Nephron progenitor cell (in vitro differentiated cells): ENCODE data around the gene GPR137B.

Source experiments
- DNase-seq: peaks from one replicate; pipeline ENCODE4 v3.0.0; 2021
- H3K27ac Mint-ChIP-seq: 2 replicates; pipeline ENCODE4 v1.8.0; 2021; ENCODE audit warnings: mild to moderate bottlenecking, moderate library complexity, mixed read lengths
- H3K27me3 Mint-ChIP-seq: 2 replicates; pipeline ENCODE4 v1.8.0; 2021; ENCODE audit warnings: mild to moderate bottlenecking, low read depth, mixed read lengths; ENCODE audit not compliant: poor library complexity
- H3K36me3 Mint-ChIP-seq: 2 replicates; pipeline ENCODE4 v1.8.0; 2021; ENCODE audit warnings: low read depth, mixed read lengths
- H3K4me1 Mint-ChIP-seq: 2 replicates; pipeline ENCODE4 v1.8.0; 2021; ENCODE audit warnings: mixed read lengths
- H3K4me3 Mint-ChIP-seq: 2 replicates; pipeline ENCODE4 v1.8.0; 2021; ENCODE audit warnings: mild to moderate bottlenecking, moderate library complexity, mixed read lengths
- H3K9me3 Mint-ChIP-seq: 2 replicates; pipeline ENCODE4 v1.8.0; 2021; ENCODE audit warnings: mild to moderate bottlenecking, moderate library complexity, mixed read lengths
- CTCF ChIP-seq: fragments of 200-600 bp; sonication (generic); IDR thresholded peaks from 2 replicates; pipeline ENCODE4 v1.5.0; 2021; ENCODE audit warnings: antibody characterized with exemption

The GPR137B gene

GRCh38 chr1:236129306-236129705 lies 13.0 kb upstream of the GPR137B start:
- H3K9me3 Mint-ChIP-seq: peaks cover 3% of the 10 kb centered on the region
- no peaks in the 10 kb centered on the region for H3K36me3 Mint-ChIP-seq
- H3K27me3 Mint-ChIP-seq: peaks cover 24% of the 10 kb centered on the region
- no peak for TF ChIP-seq CTCF
- H3K27ac Mint-ChIP-seq: no peak overlapping the region
- no peak for DNase-seq
- peaks cover 42% of the 10 kb centered on the region for H3K4me1 Mint-ChIP-seq
- H3K4me3 Mint-ChIP-seq: no peak overlapping the region

- no peak for DNase-seq
- Mint-ChIP-seq H3K36me3 (no peaks in the 10 kb centered on the region), H3K27ac (no peak overlapping the region), H3K4me3 (no peak overlapping the region), H3K9me3 (peaks cover 6% of the 10 kb centered on the region), H3K4me1 (peaks cover 35% of the 10 kb centered on the region), H3K27me3 (peaks cover 35% of the 10 kb centered on the region)
- no peak for TF ChIP-seq CTCF
Measured at GRCh38 chr1:236130372-236130771, 12.0 kb upstream of the GPR137B start.

GRCh38 chr1:236131916-236132315 lies 10.4 kb upstream of the GPR137B start:
- Mint-ChIP-seq H3K4me3 (no peak overlapping the region), H3K4me1 (peaks cover 23% of the 10 kb centered on the region), H3K27ac (no peak overlapping the region), H3K36me3 (no peaks in the 10 kb centered on the region), H3K9me3 (peaks cover 6% of the 10 kb centered on the region), H3K27me3 (peaks cover 43% of the 10 kb centered on the region)
- no peak for DNase-seq
- no peak for TF ChIP-seq CTCF

GRCh38 chr1:236132420-236133046 lies 9.8 kb upstream of the GPR137B start:
- H3K9me3 Mint-ChIP-seq: peaks cover 6% of the 10 kb centered on the region
- peaks cover 21% of the 10 kb centered on the region for H3K4me1 Mint-ChIP-seq
- peaks cover 49% of the 10 kb centered on the region for H3K27me3 Mint-ChIP-seq
- no peaks in the 10 kb centered on the region for H3K36me3 Mint-ChIP-seq
- DNase-seq: no peak
- H3K4me3 Mint-ChIP-seq: no peak overlapping the region
- no peak for TF ChIP-seq CTCF
- no peak overlapping the region for H3K27ac Mint-ChIP-seq

GRCh38 chr1:236133339-236133738 lies 9.0 kb upstream of the GPR137B start:
- H3K27ac Mint-ChIP-seq: no peak overlapping the region
- H3K9me3 Mint-ChIP-seq: peaks cover 6% of the 10 kb centered on the region
- no peak overlapping the region for H3K4me3 Mint-ChIP-seq
- no peak for TF ChIP-seq CTCF
- H3K4me1 Mint-ChIP-seq: peaks cover 17% of the 10 kb centered on the region
- H3K27me3 Mint-ChIP-seq: peaks cover 57% of the 10 kb centered on the region
- H3K36me3 Mint-ChIP-seq: no peaks in the 10 kb centered on the region
- no peak for DNase-seq

GRCh38 chr1:236133802-236134201 lies 8.5 kb upstream of the GPR137B start:
- Mint-ChIP-seq H3K27ac (no peak overlapping the region), H3K27me3 (peaks cover 62% of the 10 kb centered on the region), H3K9me3 (peaks cover 6% of the 10 kb centered on the region), H3K36me3 (no peaks in the 10 kb centered on the region), H3K4me3 (no peak overlapping the region), H3K4me1 (peaks cover 15% of the 10 kb centered on the region)
- DNase-seq: no peak
- no peak for TF ChIP-seq CTCF
